ENCODE data around the gene IFITM5.

DNA sequence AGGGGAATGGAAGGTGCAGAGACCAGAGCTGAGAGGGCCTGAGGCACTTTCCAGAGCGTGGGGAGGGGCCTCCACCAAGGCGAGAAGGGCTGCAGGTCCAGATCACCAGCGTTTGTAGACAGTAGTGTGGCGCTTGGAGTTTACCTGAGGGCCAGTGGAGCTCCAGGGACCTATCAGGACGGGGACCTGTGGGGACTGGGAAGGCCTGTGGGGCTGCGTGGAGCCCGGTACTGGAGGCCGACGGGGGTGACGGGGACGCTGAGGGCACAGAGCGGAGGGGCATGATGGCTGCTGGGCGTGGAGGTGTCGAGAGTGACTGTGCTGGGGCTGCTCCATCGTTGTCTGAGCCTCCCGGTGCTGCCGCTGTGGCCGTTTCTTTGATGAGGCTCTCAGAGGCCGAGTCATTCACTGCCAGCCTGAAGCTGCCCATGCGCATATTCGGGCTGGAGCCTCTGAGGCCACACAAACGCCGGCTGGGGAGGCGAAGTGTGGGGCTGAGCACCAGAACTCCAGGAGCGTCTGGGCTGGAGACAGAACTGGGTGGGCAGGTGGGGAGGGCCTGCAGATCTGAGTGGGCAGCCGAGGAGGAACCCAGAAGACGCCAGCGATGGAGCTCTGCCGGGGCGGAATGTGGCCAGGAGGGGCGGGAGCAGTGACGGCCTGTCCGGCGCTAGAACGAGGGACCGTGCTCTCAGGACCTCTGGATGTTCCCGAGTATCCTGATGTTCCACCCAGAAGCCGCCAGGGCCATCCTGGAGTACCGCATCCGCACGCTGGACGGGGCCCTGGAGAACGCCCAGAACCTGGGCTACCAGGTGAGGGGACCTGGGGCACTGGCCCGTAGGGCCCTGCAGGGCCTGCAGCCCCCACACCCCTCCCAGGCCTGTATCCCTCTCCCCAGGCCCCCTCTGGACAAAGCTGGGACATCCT lies 7.8 kb downstream of the IFITM5 start:
- TF ChIP-seq JUND (IDR thresholded peaks at IDR 0.05; ENCODE audit: low read length) (no peak), POLR2A (IDR thresholded peaks at IDR 0.05; ENCODE audit: control extremely low read depth in 1 of 2, low read depth in 2 of 2, low read length in 2 of 2) (no peak), POLR2AphosphoS5 (IDR thresholded peaks at IDR 0.05; ENCODE audit: low read depth, low read length) (no peak; the same call in 1 of the 2 replicates), CHD1 (IDR thresholded peaks at IDR 0.05; ENCODE audit: low read depth, low read length) (no peak)
- TF ChIP-seq, protein P1, sequence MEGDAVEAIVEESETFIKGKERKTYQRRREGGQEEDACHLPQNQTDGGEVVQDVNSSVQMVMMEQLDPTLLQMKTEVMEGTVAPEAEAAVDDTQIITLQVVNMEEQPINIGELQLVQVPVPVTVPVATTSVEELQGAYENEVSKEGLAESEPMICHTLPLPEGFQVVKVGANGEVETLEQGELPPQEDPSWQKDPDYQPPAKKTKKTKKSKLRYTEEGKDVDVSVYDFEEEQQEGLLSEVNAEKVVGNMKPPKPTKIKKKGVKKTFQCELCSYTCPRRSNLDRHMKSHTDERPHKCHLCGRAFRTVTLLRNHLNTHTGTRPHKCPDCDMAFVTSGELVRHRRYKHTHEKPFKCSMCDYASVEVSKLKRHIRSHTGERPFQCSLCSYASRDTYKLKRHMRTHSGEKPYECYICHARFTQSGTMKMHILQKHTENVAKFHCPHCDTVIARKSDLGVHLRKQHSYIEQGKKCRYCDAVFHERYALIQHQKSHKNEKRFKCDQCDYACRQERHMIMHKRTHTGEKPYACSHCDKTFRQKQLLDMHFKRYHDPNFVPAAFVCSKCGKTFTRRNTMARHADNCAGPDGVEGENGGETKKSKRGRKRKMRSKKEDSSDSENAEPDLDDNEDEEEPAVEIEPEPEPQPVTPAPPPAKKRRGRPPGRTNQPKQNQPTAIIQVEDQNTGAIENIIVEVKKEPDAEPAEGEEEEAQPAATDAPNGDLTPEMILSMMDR (IDR thresholded peaks at IDR 0.05; ENCODE audit: control extremely low read depth in 1 of 3, insufficient read depth in 1 of 3, low read depth in 1 of 3, low read length in 3 of 3), result no peak
